SK-N-SH (cell line): ENCODE results near the gene NPW. TPM values are rescaled to one million over a fixed set of nuclear protein-coding genes. Genes with fewer than 3 reads are reported as not detected.

Experiments
- CTCF ChIA-PET: fragments of 300-600, 350-600 bp; formaldehyde crosslinking; extraction: SDS; loops from one replicate; lab custom pipeline; 2021; lab: Yijun Ruan, JAX
- POLR2A ChIA-PET: fragments of 350-600 bp; sonication (Branson Sonifier 250); formaldehyde crosslinking; extraction: SDS; loops from one replicate; lab custom pipeline; 2020; ENCODE audit warnings: antibody characterized with exemption, inconsistent platforms; lab: Yijun Ruan, JAX
- DNase-seq: peaks from one replicate; pipeline ENCODE4 v3.0.0; 2012
- H2AFZ ChIP-seq: fragments of 200-600 bp; sonication (generic); 2 replicates; pipeline ENCODE4 v1.8.1; 2016; ENCODE audit warnings: antibody characterized with exemption, mild to moderate bottlenecking, low read depth
- H3F3A ChIP-seq: fragments of 200-600 bp; sonication (generic); replicated peaks from 2 replicates; pipeline ENCODE3; 2016; ENCODE audit warnings: antibody characterized with exemption, mild to moderate bottlenecking; ENCODE audit not compliant: insufficient read depth
- H3K27ac ChIP-seq, 2 experiments: fragments of 200-500 bp in 1 of 2; fragments of 200-600 bp in 1 of 2; sonication (Bioruptor generic) in 1 of 2; sonication (generic), shearing (Covaris generic) in 1 of 2; 2 replicates each; pipeline versions ENCODE4 v1.5.1 to v1.6.1; 2014 to 2016; ENCODE audit warnings: low read depth in 2 of 2, inconsistent platforms in 1 of 2, low read length in 1 of 2, mild to moderate bottlenecking in 1 of 2, mixed read lengths in 1 of 2
- H3K27me3 ChIP-seq: fragments of 200-600 bp; sonication (generic), shearing (Covaris generic); 2 replicates; pipeline ENCODE4 v1.6.1; 2016; ENCODE audit warnings: mixed run types; ENCODE audit not compliant: insufficient read depth
- H3K36me3 ChIP-seq, 2 experiments: fragments of 200-500 bp in 1 of 2; fragments of 200-600 bp in 1 of 2; sonication (Bioruptor generic) in 1 of 2; sonication (generic) in 1 of 2; replicated peaks in 1 of 2; 2 replicates each; pipeline versions ENCODE3 to v1.5.1; 2014 to 2016; ENCODE audit warnings: low read length in 1 of 2, mild to moderate bottlenecking in 1 of 2; ENCODE audit not compliant: insufficient read depth in 2 of 2, control insufficient read depth in 1 of 2
- H3K4me1 ChIP-seq, 2 experiments: fragments of 200-500 bp in 1 of 2; fragments of 200-600 bp in 1 of 2; sonication (Bioruptor generic) in 1 of 2; sonication (generic), shearing (Covaris generic) in 1 of 2; 2 replicates each; pipeline versions ENCODE4 v1.5.1 to v1.6.1; 2014 to 2016; ENCODE audit warnings: low read depth in 1 of 2, low read length in 1 of 2, mixed run types in 1 of 2; ENCODE audit not compliant: insufficient read depth in 2 of 2, control insufficient read depth in 1 of 2
- H3K4me2 ChIP-seq: fragments of 200-600 bp; sonication (generic), shearing (Covaris generic); 2 replicates; pipeline ENCODE4 v1.6.1; 2017; ENCODE audit warnings: mixed run types
- H3K4me3 ChIP-seq, 2 experiments: fragments of 200-500 bp in 1 of 2; fragments of 200-600 bp in 1 of 2; sonication (Bioruptor generic) in 1 of 2; sonication (generic), shearing (Covaris generic) in 1 of 2; 2 replicates each; pipeline versions ENCODE4 v1.5.1 to v1.8.1; 2014 to 2016; ENCODE audit warnings: low read depth in 2 of 2, inconsistent platforms in 1 of 2, low read length in 1 of 2, mild to moderate bottlenecking in 1 of 2, mixed read lengths in 1 of 2, moderate library complexity in 1 of 2
- H3K79me2 ChIP-seq: fragments of 200-600 bp; sonication (generic); 2 replicates; pipeline ENCODE4 v1.8.1; 2017; ENCODE audit warnings: mild to moderate bottlenecking; ENCODE audit not compliant: insufficient read depth
- H3K9ac ChIP-seq: fragments of 200-600 bp; sonication (generic); 2 replicates; pipeline ENCODE4 v1.6.1; 2017; ENCODE audit warnings: mixed run types
- H3K9me2 ChIP-seq: fragments of 200-600 bp; sonication (generic); 2 replicates; pipeline ENCODE4 v1.6.1; 2017; ENCODE audit warnings: mixed run types
- H3K9me3 ChIP-seq: fragments of 200-600 bp; sonication (generic); 2 replicates; pipeline ENCODE4 v1.6.1; 2017; ENCODE audit warnings: mixed run types, mild to moderate bottlenecking, moderate library complexity
- H4K20me1 ChIP-seq: fragments of 200-600 bp; sonication (generic); 2 replicates; pipeline ENCODE4 v1.6.1; 2017; ENCODE audit warnings: mild to moderate bottlenecking, mixed run types; ENCODE audit not compliant: insufficient read depth
- ELF1 ChIP-seq: IDR thresholded peaks from 2 replicates; pipeline ENCODE4 v1.4.0; 2012
- FOXM1 ChIP-seq: IDR thresholded peaks from 2 replicates; pipeline ENCODE4 v1.4.0; 2012; ENCODE audit warnings: low read depth, mild to moderate bottlenecking
- GABPA ChIP-seq: IDR thresholded peaks from 2 replicates; pipeline ENCODE4 v1.4.0; 2012; ENCODE audit warnings: low read depth, mild to moderate bottlenecking
- MEF2A ChIP-seq: IDR thresholded peaks from 2 replicates; pipeline ENCODE4 v1.4.0; 2012; ENCODE audit warnings: low read depth, borderline replicate concordance
- MXI1 ChIP-seq: IDR thresholded peaks from 2 replicates; pipeline ENCODE4 v1.6.1; 2012; ENCODE audit warnings: mild to moderate bottlenecking, low read depth, low read length, improper control_type of control experiment
- NFIC ChIP-seq: IDR thresholded peaks from 2 replicates; pipeline ENCODE4 v1.4.0; 2012; ENCODE audit warnings: borderline replicate concordance
- RCOR1 ChIP-seq: fragments of 150-350 bp; IDR thresholded peaks from 2 replicates; pipeline ENCODE4 v1.6.1; 2017; ENCODE audit warnings: antibody characterized with exemption, low read length
- SMC3 ChIP-seq: IDR thresholded peaks from 2 replicates; pipeline ENCODE4 v1.6.1; 2012; ENCODE audit warnings: low read depth, low read length, improper control_type of control experiment
- WGBS: methylation state at CpG from one replicate; pipeline ENCODE4 v1.1.6; 2017; ENCODE audit warnings: low lambda C conversion rate; 5-methylcytosine and 5-hydroxymethylcytosine counted together
- polyA plus RNA-seq, 3 experiments: library from polyadenylated mRNA; depleted of rRNA; stranded (reverse); fragments of >200 nt; gene quantifications; 2 replicates each; pipeline ENCODE4 v1.2.3, GENCODE V29; 2012
- TF ChIP-seq, protein P1 (sequence below): IDR thresholded peaks from 2 replicates; pipeline ENCODE4 v1.4.0; 2012; ENCODE audit warnings: low read depth, borderline replicate concordance
- TF ChIP-seq, protein P2 (sequence below): fragments of 150-350 bp; IDR thresholded peaks from 2 replicates; pipeline ENCODE4 v1.6.1; 2017; ENCODE audit warnings: antibody characterized with exemption, low read length, low read depth, borderline replicate concordance
- TF ChIP-seq, protein P3 (sequence below): fragments of 150-350 bp; IDR thresholded peaks from 2 replicates; pipeline ENCODE4 v1.6.1; 2016; ENCODE audit warnings: mild to moderate bottlenecking, low read depth, low read length
- TF ChIP-seq, protein P4 (sequence below): IDR thresholded peaks from 2 replicates; pipeline ENCODE4 v1.4.0; 2012; ENCODE audit warnings: low read depth, borderline replicate concordance
- TF ChIP-seq, protein P5 (sequence below): IDR thresholded peaks from 2 replicates; pipeline ENCODE4; 2012

The NPW gene
- polyA plus RNA-seq, 1 of the 3 experiments (the other 2 are of a cell fraction) = 1.1 TPM

DNA sequence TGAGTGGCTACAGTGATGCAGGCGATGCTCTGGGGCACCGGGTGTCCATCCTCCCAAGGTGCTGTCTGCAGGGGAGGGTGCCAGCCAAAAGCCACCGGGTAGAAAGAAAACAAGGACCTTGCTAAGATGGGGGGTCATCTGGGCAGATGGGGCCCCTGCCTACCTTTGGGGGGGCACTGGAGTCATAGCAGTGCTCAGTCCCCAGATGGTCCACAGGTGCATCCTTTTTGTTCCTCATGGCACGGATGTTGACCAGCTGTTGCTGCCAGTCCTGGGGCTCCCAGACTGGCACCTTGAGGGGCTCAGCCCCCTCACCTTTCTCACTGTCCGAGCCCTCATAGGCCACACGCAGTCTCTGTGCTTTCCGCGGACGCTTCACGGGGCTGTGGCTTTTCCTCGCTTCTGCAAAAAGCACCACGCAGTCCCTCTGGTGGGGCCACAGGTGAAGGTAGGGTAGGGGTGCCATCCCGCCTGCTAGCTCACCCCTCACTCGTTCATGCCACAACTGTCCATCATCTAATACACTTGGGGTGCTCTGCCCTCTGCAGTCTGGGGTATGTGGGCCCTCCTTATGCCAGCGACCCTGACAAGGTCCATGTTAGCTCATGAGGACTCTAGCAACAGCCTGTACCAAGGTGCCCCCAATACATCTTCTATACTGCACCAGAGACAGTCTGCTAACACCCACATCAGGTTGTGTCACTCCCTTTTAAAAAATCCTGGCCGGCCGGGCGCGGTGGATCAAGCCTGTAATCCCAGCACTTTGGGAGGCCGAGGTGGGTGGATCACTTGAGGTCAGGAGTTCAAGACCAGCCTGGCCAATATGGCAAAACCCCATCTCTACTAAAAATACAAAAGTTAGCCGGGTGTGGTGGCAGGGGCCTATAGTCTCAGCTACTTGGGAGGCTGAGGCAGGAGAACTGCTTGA lies 26.6 kb downstream of the NPW start (continued):
- TF ChIP-seq, protein P1, sequence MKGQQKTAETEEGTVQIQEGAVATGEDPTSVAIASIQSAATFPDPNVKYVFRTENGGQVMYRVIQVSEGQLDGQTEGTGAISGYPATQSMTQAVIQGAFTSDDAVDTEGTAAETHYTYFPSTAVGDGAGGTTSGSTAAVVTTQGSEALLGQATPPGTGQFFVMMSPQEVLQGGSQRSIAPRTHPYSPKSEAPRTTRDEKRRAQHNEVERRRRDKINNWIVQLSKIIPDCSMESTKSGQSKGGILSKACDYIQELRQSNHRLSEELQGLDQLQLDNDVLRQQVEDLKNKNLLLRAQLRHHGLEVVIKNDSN = no peak
- TF ChIP-seq SMC3 = no peak

DNA sequence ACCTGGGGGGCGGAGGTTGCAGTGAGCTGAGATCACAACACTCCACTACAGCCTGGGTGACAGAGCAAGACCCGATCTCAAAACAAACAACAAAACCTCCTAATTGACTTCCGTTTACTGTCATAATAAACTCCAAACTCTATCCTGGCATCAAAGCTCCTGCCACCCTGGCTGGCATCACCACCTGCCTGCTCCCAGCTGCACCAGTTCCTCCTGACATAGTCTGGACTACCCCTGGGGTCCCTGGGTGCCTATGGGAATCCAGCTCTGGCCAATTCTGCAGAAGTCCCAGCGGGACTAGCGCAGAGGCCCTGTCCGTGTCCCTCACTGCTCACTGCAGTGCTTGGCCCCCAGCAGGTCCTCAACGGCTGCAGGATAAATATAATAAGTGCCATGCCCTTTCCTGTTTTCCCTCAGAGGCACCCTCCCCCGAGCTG lies 27.3 kb downstream of the NPW start:
- no peaks in the 10 kb centered on the region for H3F3A ChIP-seq
- H3K9ac ChIP-seq = peak overlapping the region; percentile 74
- no peak for DNase-seq
- peak overlapping the region; percentile 30 to 69; a peak in 3 of 4 replicates for H3K27ac ChIP-seq
- WGBS = 28% methylated on average over 8 of the region's 8 CpGs
- no peaks in the 10 kb centered on the region for H3K9me3 ChIP-seq
- H3K4me2 ChIP-seq = peak overlapping the region; percentile 98
- TF ChIP-seq RCOR1 (0 out of 2 replicates have a peak, but pooled peaks have one; percentile 12), NFIC (no peak)
- TF ChIP-seq, all 33 proteins: peak for 1
- Histone ChIP-seq H3K4me3 (peak overlapping the region; percentile 71 to 76), H2AFZ (peak overlapping the region; percentile 71), H3K79me2 (peaks cover 52% of the 10 kb centered on the region), H3K27me3 (no peaks in the 10 kb centered on the region), H4K20me1 (no peaks in the 10 kb centered on the region), H3K4me1 (peaks cover 4 to 24% of the 10 kb centered on the region in 2 experiments; a peak in 3 of 4 replicates), H3K36me3 (peaks cover 15 to 16% of the 10 kb centered on the region in 2 experiments), H3K9me2 (no peaks in the 10 kb centered on the region)
- POLR2A ChIA-PET = interaction anchor here (0.6 to 2.1 kb wide), 11 partner anchors 8 to 108 kb away, joined by 3 to 12 read pairs (median 5); partner anchors contain the start of gene TRAF7
- CTCF ChIA-PET = interaction anchor here (0.7 to 5.8 kb wide), 9 partner anchors 9 to 106 kb away, joined by 3 to 43 read pairs (median 6); no protein-coding TSS in a partner anchor

DNA sequence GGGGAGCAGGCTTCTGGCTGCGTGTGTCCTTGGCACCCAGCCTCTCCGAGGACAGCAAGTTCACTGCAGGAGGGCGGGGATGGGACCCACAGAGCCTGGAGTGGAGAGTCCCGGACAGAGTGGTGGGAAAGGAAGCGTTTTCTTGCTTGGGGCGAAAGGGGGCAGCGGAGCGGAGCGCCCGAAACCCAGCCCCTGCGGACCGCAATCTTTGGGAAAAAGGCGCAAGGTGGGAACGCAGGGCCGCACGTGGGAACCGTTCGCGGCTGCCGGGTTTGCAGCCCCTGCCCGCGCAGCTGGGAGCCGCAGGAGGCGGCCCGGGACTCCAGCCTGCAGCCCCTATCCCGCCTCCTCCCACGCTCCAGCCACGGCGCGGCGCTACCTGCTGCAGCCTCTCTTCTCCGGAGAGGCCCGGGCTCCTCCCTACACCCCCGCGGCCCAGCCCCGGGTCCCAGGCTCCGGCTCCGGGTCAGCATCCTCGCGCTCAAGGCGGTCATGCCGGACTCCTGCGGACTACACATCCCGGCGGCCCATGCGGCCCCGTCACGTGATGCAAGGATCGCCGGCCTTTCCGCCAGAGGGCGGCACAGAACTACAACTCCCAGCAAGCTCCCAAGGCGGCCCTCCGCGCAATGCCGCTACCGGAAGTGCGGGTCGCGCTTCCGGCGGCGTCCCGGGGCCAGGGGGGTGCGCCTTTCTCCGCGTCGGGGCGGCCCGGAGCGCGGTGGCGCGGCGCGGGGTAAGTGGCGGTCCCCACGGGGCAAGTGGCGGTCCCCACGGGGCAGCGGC lies 27.9 kb downstream of the NPW start, which contains the start of the genes NTHL1 and TSC2:
TSS of gene NTHL1 (minus strand) at position 505 of the 786 bp plus-strand sequence. CDS start at position 494, 11 bp downstream.
TSS of gene TSC2 (plus strand) at position 656 of the 786 bp plus-strand sequence. CDS start 631 bp downstream, outside the sequence.
- Histone ChIP-seq H3K9me2 (no peaks in the 10 kb centered on the region), H3K9ac (peak within 1 kb of the TSS; percentile 74), H4K20me1 (no peaks in the 10 kb centered on the region), H3K27ac (peak within 1 kb of the TSS; percentile 33 to 69; a peak in 3 of 4 replicates), H3K4me1 (peaks cover 4 to 20% of the 10 kb centered on the region in 2 experiments; a peak in 3 of 4 replicates), H3K79me2 (peaks cover 53% of the 10 kb centered on the region), H2AFZ (peak within 1 kb of the TSS; percentile 71), H3K4me3 (peak within 1 kb of the TSS; percentile 71 to 76), H3K4me2 (peak within 1 kb of the TSS; percentile 98), H3K36me3 (peaks cover 13 to 17% of the 10 kb centered on the region in 2 experiments), H3F3A (no peaks in the 10 kb centered on the region), H3K9me3 (no peaks in the 10 kb centered on the region), H3K27me3 (no peaks in the 10 kb centered on the region)
- WGBS = 1% methylated on average over 20 of the region's 81 CpGs
- DNase-seq = peak; percentile 97
- ChIA-PET POLR2A (interaction anchor here (0.6 to 2.1 kb wide), 16 partner anchors 8 to 421 kb away, joined by 3 to 12 read pairs (median 4); partner anchors contain the start of gene TRAF7), CTCF (interaction anchor here (0.7 to 5.8 kb wide), 11 partner anchors 10 to 106 kb away, joined by 3 to 43 read pairs (median 6); no protein-coding TSS in a partner anchor)
- peak; percentile 88 for TF ChIP-seq ELF1
- TF ChIP-seq, protein P1 = peak; percentile 100
- TF ChIP-seq GABPA = peak; percentile 95
- TF ChIP-seq, protein P2, sequence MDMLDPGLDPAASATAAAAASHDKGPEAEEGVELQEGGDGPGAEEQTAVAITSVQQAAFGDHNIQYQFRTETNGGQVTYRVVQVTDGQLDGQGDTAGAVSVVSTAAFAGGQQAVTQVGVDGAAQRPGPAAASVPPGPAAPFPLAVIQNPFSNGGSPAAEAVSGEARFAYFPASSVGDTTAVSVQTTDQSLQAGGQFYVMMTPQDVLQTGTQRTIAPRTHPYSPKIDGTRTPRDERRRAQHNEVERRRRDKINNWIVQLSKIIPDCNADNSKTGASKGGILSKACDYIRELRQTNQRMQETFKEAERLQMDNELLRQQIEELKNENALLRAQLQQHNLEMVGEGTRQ = peak; percentile 94
- TF ChIP-seq, protein P3, sequence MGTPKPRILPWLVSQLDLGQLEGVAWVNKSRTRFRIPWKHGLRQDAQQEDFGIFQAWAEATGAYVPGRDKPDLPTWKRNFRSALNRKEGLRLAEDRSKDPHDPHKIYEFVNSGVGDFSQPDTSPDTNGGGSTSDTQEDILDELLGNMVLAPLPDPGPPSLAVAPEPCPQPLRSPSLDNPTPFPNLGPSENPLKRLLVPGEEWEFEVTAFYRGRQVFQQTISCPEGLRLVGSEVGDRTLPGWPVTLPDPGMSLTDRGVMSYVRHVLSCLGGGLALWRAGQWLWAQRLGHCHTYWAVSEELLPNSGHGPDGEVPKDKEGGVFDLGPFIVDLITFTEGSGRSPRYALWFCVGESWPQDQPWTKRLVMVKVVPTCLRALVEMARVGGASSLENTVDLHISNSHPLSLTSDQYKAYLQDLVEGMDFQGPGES = no peak
- TF ChIP-seq, protein P4, sequence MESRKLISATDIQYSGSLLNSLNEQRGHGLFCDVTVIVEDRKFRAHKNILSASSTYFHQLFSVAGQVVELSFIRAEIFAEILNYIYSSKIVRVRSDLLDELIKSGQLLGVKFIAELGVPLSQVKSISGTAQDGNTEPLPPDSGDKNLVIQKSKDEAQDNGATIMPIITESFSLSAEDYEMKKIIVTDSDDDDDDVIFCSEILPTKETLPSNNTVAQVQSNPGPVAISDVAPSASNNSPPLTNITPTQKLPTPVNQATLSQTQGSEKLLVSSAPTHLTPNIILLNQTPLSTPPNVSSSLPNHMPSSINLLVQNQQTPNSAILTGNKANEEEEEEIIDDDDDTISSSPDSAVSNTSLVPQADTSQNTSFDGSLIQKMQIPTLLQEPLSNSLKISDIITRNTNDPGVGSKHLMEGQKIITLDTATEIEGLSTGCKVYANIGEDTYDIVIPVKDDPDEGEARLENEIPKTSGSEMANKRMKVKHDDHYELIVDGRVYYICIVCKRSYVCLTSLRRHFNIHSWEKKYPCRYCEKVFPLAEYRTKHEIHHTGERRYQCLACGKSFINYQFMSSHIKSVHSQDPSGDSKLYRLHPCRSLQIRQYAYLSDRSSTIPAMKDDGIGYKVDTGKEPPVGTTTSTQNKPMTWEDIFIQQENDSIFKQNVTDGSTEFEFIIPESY = 0 out of 2 replicates have a peak, but pooled peaks have one; percentile 55
- no peak for TF ChIP-seq MEF2A
- TF ChIP-seq, protein P5, sequence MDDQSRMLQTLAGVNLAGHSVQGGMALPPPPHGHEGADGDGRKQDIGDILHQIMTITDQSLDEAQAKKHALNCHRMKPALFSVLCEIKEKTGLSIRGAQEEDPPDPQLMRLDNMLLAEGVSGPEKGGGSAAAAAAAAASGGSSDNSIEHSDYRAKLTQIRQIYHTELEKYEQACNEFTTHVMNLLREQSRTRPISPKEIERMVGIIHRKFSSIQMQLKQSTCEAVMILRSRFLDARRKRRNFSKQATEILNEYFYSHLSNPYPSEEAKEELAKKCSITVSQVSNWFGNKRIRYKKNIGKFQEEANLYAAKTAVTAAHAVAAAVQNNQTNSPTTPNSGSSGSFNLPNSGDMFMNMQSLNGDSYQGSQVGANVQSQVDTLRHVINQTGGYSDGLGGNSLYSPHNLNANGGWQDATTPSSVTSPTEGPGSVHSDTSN = no peak
- TF ChIP-seq MXI1 = peak; percentile 81
- TF ChIP-seq FOXM1 = no peak
